ENCODE measurements around the gene NME9.
"Not testable (repeated sequence)": the region's sequence is repeated elsewhere in the genome, so short reads cannot be mapped to it uniquely, and the experiment has no call there.

The NME9 gene, protein sequence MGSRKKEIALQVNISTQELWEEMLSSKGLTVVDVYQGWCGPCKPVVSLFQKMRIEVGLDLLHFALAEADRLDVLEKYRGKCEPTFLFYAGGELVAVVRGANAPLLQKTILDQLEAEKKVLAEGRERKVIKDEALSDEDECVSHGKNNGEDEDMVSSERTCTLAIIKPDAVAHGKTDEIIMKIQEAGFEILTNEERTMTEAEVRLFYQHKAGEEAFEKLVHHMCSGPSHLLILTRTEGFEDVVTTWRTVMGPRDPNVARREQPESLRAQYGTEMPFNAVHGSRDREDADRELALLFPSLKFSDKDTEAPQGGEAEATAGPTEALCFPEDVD

DNA sequence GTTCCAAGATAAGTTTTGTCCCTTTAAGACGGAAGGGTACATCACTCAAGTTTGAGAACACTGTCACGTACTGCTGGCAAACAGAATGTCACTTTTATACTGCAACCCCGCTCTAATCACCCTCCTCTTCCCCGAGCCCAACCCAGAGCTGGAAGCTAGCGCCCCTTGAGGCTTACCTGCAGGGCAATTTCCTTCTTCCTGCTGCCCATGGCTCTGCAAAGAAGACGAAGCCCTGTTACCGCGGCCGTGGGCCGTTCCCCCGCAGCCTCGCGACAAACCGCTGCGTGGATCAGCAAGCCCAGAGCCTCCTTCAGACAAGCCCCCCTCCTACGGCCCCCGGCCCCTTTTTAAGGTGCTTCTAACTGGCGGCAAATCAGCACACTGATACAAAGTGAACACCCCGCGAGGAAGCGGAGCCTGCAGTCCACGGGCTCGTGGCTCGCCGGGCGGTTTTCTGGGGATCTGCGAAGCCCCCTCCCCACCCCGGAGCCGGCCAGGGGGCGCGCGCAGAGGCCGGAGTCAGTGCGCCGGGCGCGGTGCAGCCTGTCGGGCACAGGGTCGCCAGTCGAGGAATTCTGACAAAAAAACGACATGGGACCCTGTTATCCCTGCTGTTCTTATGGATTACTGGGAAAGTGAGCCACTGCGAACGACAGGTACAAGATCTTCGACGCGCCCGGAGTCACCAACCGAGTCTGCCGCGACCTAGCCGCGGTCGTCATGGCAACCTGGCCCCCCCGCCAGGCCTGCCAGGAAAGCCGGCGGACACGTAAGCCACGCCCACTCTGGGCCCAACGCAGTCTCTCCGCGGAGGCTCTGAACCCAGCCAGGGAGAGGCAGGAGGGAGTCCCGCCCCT, at the start of gene NME9:
NME9 (minus strand) TSS at position 725 of the 857 bp plus-strand sequence; CDS start at position 209, 516 bp downstream.
- peak; percentile 95 for DNase-seq

DNA sequence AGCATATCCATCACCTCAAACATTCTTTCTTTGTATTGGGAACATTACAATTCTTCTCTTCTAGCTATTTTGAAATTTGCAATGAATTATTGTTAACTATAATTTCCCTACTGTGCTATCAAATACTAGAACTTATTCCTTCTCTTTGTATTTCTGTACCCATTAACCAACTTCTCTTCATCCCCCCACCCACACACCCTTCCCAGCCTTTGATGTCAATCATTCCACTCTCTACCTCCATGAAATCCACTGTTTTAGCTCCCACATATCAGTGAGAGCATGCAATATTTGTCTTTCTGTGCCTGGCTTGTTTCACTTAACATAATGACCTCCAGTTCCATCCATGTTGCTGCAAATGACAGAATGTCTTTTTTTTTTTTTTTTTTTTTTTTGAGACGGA, 49.3 kb upstream of the NME9 start:
- no peak for DNase-seq

DNA sequence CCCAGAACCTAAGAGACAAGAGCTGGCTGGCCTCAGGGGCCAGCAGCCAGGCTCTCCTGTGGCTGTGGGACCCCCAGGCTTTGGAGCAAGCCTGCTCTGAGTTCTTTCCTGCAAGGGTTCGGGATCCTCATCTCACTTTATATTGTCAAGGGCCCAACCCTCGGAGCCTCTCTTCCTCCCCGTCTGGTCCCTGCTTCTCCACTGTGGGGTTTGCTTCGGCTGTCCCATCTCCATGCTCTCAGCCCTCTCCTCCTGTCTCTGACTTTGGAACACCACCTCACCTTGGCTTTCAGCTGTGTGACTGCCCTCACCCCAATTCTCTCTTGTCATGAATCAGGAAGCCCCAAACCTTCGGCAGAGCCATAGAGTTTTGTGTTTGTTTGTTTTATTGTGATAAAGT, 48.7 kb upstream of the NME9 start:
- DNase-seq: no peak

DNA sequence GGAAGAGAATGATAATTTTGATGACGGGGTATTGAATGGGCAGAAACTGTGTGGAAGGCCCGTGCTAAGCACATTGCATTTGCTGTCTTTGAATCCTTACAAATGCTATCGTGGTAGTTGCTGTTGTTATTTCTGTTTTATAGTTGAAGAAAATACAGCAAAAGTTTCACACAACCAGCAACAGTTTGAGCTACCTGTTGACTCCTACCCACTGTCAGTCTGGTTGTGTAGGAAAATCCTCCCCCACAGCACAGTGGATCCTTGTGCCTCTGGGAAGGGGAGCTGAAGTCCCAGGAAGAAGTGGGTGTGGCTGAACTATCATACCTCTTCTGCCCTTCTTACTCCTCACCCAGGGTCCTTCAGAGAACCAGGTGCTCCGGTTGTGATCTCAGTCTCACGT, 48.2 kb upstream of the NME9 start:
- no peak for DNase-seq

DNA sequence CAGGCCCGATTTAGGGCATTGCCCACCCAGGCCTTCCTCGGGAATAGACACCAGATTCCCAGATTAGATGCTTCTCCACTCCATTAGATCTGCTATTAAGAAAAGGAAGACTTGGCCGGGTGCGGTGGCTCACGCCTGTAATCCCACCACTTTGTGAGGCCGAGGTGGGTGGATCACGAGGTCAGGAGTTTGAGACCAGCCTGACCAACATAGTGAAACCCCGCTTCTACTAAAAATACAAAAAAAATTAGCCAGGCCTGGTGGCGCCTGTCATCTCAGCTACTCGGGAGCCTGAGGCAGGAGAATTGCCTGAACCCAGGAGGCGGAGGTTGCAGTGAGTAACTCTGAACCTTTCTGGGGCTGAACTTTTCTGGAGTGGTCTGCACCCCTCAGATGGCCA, 47.6 kb upstream of the NME9 start:
- not testable (repeated sequence) for DNase-seq

DNA sequence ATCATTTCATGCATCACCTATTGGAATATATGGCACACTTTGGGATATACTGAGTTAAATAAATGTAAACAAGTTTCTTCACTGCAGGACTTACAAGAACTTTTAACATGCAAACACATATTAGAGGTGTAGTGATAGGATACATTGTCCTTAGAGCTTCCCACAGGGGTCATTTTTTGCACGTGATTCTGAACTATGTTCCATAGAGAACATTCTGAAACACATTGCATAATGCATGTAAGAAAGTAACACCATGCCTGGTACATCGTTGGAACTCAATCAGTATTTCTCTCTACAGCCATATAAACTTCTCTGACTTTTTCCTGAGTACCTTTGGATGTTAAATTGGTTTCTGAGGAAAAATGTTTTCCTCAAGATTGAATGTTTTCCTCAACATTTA, 47.0 kb upstream of the NME9 start:
- DNase-seq: no peak

DNA sequence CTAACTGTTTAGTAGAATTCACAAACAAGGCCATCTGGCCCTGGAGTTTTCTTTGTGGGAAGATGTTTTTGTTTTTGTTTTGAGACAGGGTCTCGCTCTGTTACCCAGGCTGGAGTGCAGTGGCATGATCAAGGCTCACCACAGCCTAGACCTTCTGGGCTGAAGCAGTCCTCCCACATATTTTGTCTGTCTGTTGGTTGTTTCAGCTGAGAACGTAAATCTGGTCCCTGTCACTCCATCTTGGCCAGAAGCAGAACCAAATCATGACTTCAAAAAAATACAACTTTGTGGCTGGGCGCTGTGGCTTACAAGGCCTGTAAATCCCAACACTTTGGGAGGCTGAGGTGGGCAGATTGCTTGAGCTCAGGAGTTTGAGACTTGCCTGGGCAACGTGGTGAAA, 45.8 kb upstream of the NME9 start:
- DNase-seq: no peak

DNA sequence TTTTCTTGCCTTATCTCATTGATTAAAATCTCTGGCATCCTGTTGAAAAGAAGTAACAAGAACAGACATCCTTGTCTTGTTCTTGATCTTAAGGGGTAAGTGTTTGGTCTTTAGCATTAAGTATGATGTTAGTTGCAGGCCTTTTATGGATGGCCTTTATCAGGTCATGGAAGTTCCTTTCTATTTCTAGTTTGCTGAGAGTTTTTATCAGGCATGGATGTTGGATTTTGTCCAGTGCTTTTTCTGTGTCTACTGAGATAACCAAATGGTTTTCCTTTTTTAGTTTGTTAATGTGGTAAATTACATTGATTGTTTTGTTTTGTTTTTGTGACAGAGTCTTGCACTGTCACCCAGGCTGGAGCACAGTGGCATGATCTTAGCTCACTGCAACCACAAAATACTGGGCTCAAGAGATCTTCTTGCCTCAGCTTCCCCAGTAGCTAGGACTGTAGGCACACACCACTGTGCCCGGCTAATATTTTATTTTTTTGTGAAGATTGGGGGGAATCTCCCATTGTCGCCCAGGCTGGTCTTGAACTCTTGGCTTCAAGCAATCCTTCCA, 45.0 kb upstream of the NME9 start:
- DNase-seq: no peak

DNA sequence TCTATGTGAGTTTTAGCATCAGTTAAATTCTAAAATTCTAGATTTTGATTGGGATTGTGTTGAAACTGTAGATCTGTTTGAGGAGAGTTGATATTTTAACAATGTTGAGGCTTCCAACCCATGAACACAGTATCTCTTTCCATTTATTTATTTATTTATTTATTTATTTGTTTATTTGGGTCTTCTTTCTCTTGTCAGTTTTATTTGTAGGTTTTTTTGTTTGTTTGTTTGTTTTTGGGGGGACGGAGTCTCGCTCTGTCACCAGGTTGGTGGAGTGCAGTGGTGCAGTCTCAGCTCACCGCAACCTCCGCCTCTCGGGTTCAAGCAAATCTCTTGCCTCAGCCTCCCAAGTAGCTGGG, 44.1 kb upstream of the NME9 start:
- no peak for DNase-seq

DNA sequence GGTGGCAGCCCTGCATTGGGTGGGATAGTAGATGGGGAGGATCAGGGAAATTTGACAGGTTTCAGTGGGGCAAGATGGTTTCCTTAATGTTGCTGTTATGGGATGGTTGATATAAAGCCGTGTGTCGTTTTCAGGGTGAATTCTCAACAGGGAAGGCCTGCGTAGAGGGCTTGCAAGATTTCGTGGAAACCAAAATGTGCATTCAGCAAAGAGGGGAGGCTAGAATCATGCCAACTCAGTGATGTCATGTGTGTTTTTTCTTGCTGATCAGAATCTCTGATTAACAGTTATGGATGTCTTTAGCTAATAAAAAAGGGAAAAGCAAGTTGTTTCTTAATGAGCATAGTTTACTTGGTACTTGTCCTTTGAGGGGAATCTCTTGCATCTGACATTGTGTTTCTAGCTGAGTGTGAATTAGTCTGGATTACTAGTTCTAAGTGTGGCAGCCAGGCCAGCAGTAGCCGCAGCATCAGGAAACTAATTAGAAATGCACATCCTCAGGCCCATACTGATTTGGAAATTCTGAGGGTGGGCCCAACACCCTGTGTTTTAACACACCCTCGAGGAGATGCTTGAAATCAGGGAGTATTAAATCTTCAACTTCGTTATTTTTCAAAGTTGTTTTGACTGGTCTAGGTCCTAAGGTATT, 43.6 kb upstream of the NME9 start:
- no peak for DNase-seq

DNA sequence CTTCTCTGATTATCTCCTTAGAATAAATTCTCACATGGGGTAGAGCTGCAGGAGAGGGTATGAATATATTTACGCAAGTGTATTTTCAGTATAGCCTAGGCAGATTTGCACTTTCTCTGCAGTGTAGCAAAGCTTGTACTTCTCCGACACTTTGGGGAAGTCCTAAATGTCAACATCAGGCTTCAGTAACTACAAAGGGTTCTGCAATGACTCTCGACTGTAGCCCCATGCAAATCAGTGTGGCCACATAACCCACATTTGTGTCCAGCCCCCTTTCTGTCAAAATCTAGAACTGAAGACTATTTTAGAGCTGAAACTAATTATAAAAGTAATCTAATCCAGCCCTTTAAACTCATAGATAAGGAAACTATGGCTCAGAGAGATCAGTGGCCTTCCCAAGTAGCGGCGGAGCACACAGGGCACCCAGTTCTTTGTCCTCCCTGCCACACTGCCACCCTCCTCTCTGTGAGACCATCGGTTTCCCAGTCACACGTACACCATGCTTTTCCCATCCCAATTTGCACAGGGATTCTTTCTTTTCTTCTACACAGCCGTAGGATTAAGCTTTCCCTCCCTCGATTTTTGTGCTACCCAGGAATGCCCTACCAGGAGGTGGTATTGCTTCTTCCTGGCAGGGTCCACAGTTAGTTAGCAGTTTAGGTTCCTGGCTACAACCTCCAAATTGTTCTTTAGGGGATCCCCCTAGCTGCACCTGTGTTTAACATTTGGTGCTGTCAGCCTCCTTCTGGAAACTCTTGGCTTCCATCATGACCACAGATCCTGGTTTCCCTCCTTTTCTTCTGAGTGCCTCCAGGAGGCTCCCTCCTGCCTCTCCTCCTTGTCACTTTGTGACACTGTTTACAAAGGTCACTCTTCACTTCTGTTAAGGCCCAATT, 41.7 kb upstream of the NME9 start:
- no peak for DNase-seq

DNA sequence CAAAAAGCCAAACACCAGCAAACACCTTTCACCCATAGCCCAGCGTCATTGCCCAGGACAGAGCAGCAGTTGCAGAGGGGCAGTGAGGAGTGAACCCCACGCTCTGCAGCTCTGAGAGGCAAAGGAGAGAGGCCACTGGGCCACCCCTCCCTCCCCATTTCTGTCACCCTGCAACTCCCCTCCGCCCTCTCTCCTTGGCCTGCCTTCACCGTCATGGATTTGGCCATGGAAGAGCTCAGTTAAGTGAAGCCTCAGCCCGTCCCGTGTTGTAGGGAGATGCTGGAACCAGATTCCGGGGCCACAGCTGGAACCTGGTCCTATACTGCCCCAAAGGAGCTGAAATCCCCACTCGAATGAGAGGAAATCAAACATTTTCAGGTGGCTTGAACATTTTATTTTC, 40.7 kb upstream of the NME9 start:
- DNase-seq: no peak

DNA sequence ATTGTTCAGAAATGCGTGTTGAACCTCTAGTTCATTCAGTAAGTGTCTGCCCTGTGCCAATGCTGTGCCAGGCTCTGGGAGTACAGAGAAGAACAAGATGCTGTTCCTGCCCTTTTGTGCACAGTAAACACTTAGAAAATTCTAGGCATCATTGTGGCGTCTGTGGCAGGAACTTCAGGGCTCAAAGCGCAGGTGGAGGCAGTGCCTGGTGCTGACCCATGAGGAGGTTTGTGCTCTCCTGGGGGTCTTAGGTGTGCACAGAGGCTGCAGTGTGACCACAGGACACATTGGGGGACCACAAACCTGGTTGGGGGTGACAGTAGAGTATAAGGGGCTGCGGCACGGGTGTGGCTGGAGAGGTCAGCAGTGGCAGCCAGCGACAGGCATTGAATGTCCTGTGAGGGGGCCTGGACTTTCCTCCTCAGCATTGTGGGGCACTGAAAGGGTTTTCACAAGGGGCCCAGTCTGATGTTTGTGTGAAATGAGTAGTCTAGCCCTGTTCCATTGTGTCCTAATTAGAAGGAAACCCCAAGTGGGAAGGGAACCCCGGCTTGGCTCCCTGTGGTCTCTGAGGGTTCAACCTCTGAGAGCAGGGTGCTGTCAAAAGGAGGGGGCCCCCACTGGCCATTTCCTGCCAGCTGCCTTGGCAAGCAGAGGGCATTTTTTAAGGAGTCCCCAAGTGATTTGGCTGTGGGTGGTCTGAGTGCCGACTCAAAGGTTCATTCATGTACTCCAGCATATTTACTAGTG, 39.7 kb upstream of the NME9 start:
- no peak for DNase-seq

DNA sequence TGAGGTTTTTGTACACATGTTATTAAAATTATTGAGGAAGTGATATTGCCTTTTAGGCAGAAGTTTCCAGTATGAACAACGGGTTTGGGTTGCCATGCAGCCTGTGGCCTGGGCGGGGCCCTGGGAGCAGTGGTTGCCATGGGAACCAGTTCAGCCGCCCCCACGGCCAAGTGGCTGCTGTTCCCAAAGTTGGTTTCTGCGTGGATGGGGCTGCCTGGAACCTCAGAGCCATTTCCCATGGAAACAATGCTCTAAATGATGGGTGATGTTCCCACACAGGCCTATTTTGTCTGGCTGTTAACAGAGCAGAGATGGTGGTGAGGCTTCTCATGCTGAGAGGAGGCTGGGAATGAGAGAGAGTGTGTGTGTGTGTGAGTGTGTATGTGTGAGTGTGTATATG, 38.3 kb upstream of the NME9 start:
- DNase-seq: no peak

DNA sequence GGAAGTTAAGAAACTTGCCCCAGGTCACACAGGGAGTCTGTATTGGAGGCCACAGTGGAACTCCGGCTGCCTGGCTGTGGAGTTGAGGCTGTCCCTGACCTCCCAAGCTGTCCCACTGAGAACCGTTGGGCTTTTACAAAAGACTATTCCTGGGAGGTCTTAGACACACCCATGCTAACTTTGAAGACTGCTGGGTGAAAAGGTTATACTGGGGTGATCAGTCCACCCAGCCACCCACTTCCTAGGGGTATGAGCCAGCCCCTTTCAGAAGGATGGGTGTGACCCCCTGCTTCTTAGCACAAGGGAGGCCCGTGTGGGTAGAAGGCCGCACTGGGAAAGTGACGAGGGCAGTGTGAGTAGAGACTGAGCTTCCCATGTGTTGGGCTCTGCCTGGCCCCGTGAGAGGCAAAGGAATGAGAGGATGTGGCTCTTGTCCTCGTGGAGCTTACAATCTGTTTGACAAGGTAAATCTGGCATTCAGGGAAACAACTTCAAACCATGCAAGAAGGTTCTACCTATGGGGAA, 37.7 kb upstream of the NME9 start:
- DNase-seq: no peak

DNA sequence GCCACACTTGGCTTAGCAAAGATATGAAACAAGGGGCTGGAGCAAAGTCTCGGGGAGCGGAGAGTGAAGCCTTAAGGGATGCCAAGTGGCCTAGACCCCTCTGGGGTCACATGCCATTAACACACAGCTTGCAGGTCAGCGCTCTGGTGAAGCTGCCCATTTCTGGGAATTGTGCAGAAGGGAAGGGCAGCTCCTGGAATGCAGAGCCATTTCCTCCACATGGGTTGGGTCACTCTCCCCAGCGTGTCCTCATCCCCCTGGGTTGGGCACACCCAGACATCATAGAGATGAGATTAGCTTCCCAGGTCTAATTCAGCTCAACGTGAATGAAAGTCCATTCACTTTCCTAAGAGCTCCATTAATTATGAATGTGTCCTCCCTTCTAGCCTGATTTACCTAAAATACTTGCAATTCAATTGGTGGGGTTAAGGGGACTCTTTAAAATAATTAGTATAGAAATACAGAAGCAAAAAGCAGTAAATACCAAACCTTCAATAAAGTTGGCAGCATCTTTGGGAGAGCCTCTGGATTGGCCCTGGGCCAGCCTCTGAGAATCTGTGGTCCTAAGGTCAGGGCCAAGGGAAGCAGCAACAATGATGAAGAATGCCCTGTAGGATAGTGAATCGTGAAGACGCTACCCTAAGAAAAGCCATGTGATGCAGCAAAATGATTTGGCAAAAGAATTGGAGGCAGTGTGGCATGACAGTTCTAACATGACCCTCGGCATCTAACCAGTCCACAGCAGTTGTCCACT, 36.5 kb upstream of the NME9 start:
- no peak for DNase-seq

DNA sequence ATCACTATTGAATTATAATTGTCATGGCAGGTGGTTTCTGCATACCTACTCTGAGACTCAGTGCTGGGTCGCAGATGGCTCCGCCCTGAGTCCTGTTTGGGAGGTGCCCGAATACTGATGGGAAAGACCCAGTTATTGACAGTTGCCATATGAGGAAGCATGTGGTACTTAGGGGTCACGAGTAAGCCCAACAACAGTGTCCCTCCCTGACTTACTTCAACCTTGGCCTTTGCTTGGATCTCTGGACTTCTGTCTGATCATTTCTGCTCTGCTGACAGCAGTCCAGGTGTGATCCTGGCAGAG, 35.6 kb upstream of the NME9 start:
- DNase-seq: no peak

DNA sequence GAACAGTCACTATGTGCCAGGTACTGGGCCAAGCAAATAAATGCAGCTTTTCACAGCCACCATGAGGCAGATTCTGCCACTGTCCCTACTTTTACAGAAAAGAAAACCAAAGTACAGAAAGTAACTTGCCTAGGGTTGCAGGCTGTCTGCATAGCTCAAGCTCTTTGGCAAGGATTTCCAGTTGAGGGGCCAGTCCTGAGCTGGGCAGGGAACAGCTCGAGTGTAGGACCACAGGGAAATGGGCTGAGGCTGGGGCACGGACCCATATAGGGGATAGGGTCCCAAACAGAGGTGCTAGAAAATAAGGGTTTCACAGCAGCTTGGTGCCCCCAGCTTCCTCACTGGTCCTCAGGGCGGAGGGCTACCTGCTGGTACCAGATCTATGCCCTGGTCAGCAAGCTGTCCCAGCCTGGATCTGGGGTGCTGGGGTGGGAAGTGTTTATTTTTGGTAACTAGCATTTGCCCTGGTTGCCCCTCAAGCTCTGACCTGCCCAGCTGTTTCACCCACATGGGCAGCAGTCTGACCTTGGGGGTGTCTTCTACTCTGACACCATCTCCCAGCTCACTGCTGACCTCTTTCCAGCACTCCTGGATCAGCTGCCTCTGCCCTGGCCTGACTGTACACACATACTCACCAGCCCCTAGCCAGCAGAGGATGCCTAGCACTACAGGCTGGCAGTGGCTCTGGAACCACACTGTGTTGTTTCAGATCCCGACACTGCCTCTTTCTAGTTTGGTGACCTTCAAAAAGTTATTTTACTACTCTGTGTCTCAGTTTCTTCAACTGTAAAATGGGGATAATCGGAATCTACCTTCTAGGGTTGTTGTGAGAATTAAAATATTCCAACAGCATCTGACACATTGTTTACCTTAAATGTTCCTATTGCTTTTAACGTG, 35.0 kb upstream of the NME9 start:
- no peak for DNase-seq

DNA sequence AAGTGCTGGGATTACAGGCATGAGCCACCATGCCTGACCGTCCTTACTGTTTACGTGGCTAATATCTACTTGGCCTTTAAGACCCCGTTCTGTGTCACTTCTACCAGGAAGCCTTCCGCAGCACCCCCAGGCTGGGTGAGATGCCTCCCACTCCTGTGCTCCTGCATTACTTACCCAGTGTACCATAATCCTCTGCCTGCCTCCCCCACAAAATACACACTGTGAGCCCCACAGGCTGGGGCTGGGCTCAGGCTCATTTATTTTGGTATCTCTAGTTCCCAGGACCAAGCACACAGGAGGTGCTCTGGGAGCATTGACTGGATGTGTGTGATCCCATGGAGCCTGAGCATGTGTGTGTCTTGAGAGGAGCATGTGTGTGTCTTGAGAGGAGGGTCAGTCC, 33.7 kb upstream of the NME9 start:
- no peak for DNase-seq

DNA sequence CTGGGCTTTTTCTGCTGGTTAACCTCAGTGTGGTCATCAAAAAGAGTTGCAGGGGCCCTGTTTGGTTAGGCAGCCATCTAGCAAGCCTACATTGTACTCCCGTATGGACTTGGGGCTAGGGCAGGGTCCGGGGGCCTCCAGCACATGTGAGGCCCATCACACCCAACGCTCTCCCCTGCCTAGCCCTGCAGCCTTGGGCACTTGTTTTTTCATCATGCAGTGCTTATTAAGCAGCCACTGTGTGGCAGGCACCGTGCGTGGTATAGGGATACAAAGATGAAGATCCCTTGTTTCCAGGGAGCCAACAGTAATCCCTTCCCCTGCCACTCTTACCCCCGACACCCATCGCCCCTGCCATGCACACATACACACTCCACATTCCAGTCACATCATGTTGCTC, 32.9 kb upstream of the NME9 start:
- DNase-seq: no peak

Data from NCI-H1092 treated with DMSO at 0.1 percent for 48 hours (cell line).